Smooth muscle cell (in vitro differentiated cells): ENCODE data around the gene IFITM10. TPM values are rescaled to one million over a fixed set of nuclear protein-coding genes. Genes with fewer than 3 reads are reported as not detected.

ENCODE experiments used
- DNase-seq: peaks from one replicate; lab custom pipeline; 2025; ENCODE audit not compliant: unreplicated experiment; lab: John Stamatoyannopoulos, UW
- H2AFZ ChIP-seq: fragments of 200-600 bp; sonication (generic); 2 replicates; pipeline ENCODE4 v1.6.0; 2016; ENCODE audit warnings: antibody characterized with exemption, low read depth, mild to moderate bottlenecking
- H3F3A ChIP-seq: fragments of 200-600 bp; sonication (generic); 2 replicates; pipeline ENCODE4 v1.6.0; 2017; ENCODE audit warnings: antibody characterized with exemption, low read depth
- H3K27ac ChIP-seq: fragments of 200-600 bp; sonication (generic); 2 replicates; pipeline ENCODE4 v1.5.1; 2016; ENCODE audit warnings: low read depth, mild to moderate bottlenecking
- H3K27me3 ChIP-seq: fragments of 200-600 bp; sonication (generic); 2 replicates; pipeline ENCODE4 v1.6.1; 2016; ENCODE audit warnings: low read depth, mild to moderate bottlenecking
- H3K36me3 ChIP-seq: fragments of 200-600 bp; sonication (generic); 2 replicates; pipeline ENCODE4 v1.5.1; 2016; ENCODE audit warnings: low read depth
- H3K4me1 ChIP-seq: fragments of 200-600 bp; sonication (generic); 2 replicates; pipeline ENCODE4 v1.5.1; 2016; ENCODE audit warnings: low read depth
- H3K4me2 ChIP-seq: fragments of 200-600 bp; sonication (generic); 2 replicates; pipeline ENCODE4 v1.6.0; 2016; ENCODE audit warnings: mild to moderate bottlenecking
- H3K4me3 ChIP-seq: fragments of 200-600 bp; sonication (generic); 2 replicates; pipeline ENCODE4 v1.5.1; 2016; ENCODE audit warnings: mild to moderate bottlenecking
- H3K79me2 ChIP-seq: fragments of 200-600 bp; sonication (generic); 2 replicates; pipeline ENCODE4 v1.6.0; 2016; ENCODE audit warnings: low read depth, mild to moderate bottlenecking
- H3K9ac ChIP-seq: fragments of 200-600 bp; sonication (generic); 2 replicates; pipeline ENCODE4 v1.6.0; 2016; ENCODE audit warnings: low read depth
- H3K9me3 ChIP-seq: fragments of 200-600 bp; sonication (generic); replicated peaks from 2 replicates; pipeline ENCODE4 v1.5.1; 2016; ENCODE audit warnings: low read depth
- H4K20me1 ChIP-seq: fragments of 200-600 bp; sonication (generic); 2 replicates; pipeline ENCODE4 v1.6.0; 2016; ENCODE audit warnings: low read depth
- whole genome bisulfite sequencing: methylation state at CpG from one replicate; pipeline ENCODE4 v1.1.7; 2016; ENCODE audit warnings: low lambda C conversion rate; 5-methylcytosine and 5-hydroxymethylcytosine counted together
- polyA plus RNA-seq: library from polyadenylated mRNA; unstranded; fragments of >200 nt; fragmentation: Nextera tagmentation; extraction: Ambion mirVana; gene quantifications from 2 replicates; pipeline ENCODE4 v1.2.1, GENCODE V29; 2016
- total RNA-seq: library from RNA; depleted of rRNA; stranded (reverse); fragments of >200 nt; gene quantifications from 2 replicates; pipeline ENCODE4 v1.2.3, GENCODE V29; 2014
- TF ChIP-seq, protein P1 (sequence below): fragments of 200-600 bp; sonication (generic); IDR thresholded peaks from 2 replicates; pipeline ENCODE4 v1.5.1; 2017; ENCODE audit warnings: borderline replicate concordance, mild to moderate bottlenecking, antibody characterized with exemption; ENCODE audit not compliant: insufficient read depth, poor library complexity, severe bottlenecking

The IFITM10 gene
- total and polyA plus RNA-seq, 2 experiments from 2014 or later, result 0.49 to 2.2 TPM

DNA sequence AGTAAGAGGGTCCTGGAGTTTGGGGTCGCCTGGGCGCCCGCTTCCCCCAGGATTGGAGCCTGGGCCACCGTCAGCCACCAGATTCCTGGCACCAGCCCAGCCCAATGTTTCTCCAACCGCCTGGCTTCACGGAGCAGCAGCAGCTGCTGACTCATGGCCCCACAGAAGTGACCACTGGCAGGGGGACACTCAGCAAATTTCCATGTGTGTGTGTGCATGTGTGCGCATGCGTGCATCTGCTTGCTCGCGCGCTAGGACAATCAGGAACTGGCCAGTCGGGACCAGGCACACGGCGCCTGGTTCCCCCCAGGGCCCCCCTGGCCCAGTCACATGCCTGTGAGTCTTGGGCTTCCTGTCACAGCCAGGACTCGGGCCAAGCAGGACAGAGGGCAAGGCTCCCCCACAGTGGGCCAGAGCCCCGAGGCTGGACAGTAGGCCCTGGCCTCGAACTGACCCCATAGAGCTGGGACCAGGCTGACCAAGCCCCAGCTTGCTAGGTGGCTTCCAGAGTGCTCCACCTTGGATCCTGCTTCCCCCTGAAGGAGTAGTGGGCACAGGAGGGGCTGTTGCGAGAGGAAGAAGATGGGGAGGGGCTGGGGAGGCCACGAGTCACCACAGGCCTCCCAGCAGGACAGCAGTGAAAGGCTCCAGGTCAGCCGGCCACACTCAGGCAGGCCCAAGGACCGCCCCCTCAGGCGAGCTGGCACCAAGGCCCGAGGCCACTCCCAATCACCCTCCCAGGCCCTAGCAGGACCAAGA, 10.1 kb upstream of the IFITM10 start:
- no peak for DNase-seq
- H3K4me2 ChIP-seq, result no peak overlapping the region
- H3K79me2 ChIP-seq, result peaks cover 12% of the 10 kb centered on the region
- peaks cover 5% of the 10 kb centered on the region for H3K4me1 ChIP-seq
- no peaks in the 10 kb centered on the region for H3K27me3 ChIP-seq
- 72% methylated on average over 23 of the region's 23 CpGs for WGBS
- TF ChIP-seq, protein P1, sequence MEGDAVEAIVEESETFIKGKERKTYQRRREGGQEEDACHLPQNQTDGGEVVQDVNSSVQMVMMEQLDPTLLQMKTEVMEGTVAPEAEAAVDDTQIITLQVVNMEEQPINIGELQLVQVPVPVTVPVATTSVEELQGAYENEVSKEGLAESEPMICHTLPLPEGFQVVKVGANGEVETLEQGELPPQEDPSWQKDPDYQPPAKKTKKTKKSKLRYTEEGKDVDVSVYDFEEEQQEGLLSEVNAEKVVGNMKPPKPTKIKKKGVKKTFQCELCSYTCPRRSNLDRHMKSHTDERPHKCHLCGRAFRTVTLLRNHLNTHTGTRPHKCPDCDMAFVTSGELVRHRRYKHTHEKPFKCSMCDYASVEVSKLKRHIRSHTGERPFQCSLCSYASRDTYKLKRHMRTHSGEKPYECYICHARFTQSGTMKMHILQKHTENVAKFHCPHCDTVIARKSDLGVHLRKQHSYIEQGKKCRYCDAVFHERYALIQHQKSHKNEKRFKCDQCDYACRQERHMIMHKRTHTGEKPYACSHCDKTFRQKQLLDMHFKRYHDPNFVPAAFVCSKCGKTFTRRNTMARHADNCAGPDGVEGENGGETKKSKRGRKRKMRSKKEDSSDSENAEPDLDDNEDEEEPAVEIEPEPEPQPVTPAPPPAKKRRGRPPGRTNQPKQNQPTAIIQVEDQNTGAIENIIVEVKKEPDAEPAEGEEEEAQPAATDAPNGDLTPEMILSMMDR, result no peak
- no peak overlapping the region for H3K27ac ChIP-seq
- no peak overlapping the region for H3K9ac ChIP-seq
- H3K9me3 ChIP-seq, result no peaks in the 10 kb centered on the region
- H3F3A ChIP-seq, result no peaks in the 10 kb centered on the region
- H3K4me3 ChIP-seq, result no peak overlapping the region
- no peaks in the 10 kb centered on the region for H3K36me3 ChIP-seq
- H2AFZ ChIP-seq, result no peak overlapping the region
- H4K20me1 ChIP-seq, result peaks cover 14% of the 10 kb centered on the region

- Histone ChIP-seq H3K27me3 (no peaks in the 10 kb centered on the region), H3K27ac (no peak overlapping the region), H3K9ac (no peak overlapping the region), H3K4me1 (peaks cover 5% of the 10 kb centered on the region), H3F3A (no peaks in the 10 kb centered on the region), H3K36me3 (no peaks in the 10 kb centered on the region), H3K79me2 (peaks cover 12% of the 10 kb centered on the region), H3K4me2 (no peak overlapping the region), H4K20me1 (peaks cover 14% of the 10 kb centered on the region), H2AFZ (no peak overlapping the region), H3K4me3 (no peak overlapping the region), H3K9me3 (no peaks in the 10 kb centered on the region)
- no peak for DNase-seq
- TF ChIP-seq, protein P1, result no peak
- 96% methylated on average over 5 of the region's 5 CpGs for WGBS
Observed at GRCh38 chr11:1759851-1760220, 9.4 kb upstream of the IFITM10 start.

GRCh38 chr11:1759151-1759850, 8.9 kb upstream of the IFITM10 start:
- Histone ChIP-seq H3K9me3 (no peaks in the 10 kb centered on the region), H3K36me3 (no peaks in the 10 kb centered on the region), H4K20me1 (peaks cover 14% of the 10 kb centered on the region), H3K4me2 (no peak overlapping the region), H3K4me1 (peaks cover 5% of the 10 kb centered on the region), H3K79me2 (peaks cover 12% of the 10 kb centered on the region), H3K4me3 (no peak overlapping the region), H3K27ac (no peak overlapping the region), H3F3A (no peaks in the 10 kb centered on the region), H3K9ac (no peak overlapping the region), H2AFZ (no peak overlapping the region), H3K27me3 (no peaks in the 10 kb centered on the region)
- TF ChIP-seq, protein P1, result no peak
- WGBS, result 97% methylated on average over 23 of the region's 23 CpGs
- DNase-seq, result no peak
